Muscle layer of duodenum (tissue), 2 donors: ENCODE measurements around the gene ABHD18.
A peak's percentile ranks its signal among the peaks of the same experiment; 100 is the strongest.
"Not testable (repeated sequence)": the region's sequence is repeated elsewhere in the genome, so short reads cannot be mapped to it uniquely, and the experiment has no call there.

Experiments
- H3K27ac ChIP-seq: one replicate; pipeline ENCODE4 v1.7.0; 2013; ENCODE audit warnings: mild to moderate bottlenecking, low read length
- H3K27me3 ChIP-seq: one replicate; pipeline ENCODE4 v1.7.0; 2013; ENCODE audit warnings: low read depth, mild to moderate bottlenecking, control low read depth, low read length
- H3K36me3 ChIP-seq, 2 donors: one replicate each; pipeline ENCODE4 v1.7.0; 2013; ENCODE audit warnings: low read length in 2 of 2, control low read depth in 1 of 2, mild to moderate bottlenecking in 1 of 2; ENCODE audit not compliant: insufficient read depth in 2 of 2, control insufficient read depth in 1 of 2
- H3K4me1 ChIP-seq, 2 donors: one replicate each; pipeline ENCODE4 v1.7.0; 2013; ENCODE audit warnings: low read length in 2 of 2, mild to moderate bottlenecking in 2 of 2, control low read depth in 1 of 2, moderate library complexity in 1 of 2; ENCODE audit not compliant: insufficient read depth in 2 of 2, control insufficient read depth in 1 of 2
- H3K4me3 ChIP-seq, 2 donors: one replicate each; pipeline ENCODE4 v1.7.0; 2013; ENCODE audit warnings: low read length in 2 of 2, low read depth in 1 of 2, mild to moderate bottlenecking in 1 of 2
- H3K9me3 ChIP-seq, 2 donors: one replicate each; pipeline ENCODE4 v1.7.0; 2013; ENCODE audit warnings: low read length in 2 of 2, control low read depth in 1 of 2, mild to moderate bottlenecking in 1 of 2; ENCODE audit not compliant: control insufficient read depth in 1 of 2
- donor health status: healthy.

ABHD18 gene

DNA sequence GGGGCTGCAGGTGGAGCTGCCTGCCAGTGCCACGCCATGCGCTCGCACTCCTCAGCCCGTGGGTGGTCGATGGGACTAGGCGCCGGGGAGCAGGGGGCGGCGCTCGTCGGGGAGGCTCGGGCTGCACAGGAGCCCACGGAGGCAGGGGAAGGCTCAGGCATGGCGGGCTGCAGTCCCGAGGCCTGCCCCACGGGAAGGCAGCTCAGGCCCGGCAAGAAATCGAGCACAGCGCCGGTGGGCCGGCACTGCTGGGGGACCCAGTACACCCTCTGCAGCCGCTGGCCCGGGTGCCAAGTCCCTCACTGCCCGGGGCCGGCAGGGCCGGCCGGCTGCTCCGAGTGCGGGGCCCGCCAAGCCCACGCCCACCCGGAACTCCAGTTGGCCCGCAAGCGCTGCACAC, 82.3 kb downstream of the ABHD18 start:
- H3K4me3 ChIP-seq, H3K27me3 ChIP-seq, H3K36me3 ChIP-seq, H3K9me3 ChIP-seq, H3K27ac ChIP-seq, H3K4me1 ChIP-seq: not testable (repeated sequence)

DNA sequence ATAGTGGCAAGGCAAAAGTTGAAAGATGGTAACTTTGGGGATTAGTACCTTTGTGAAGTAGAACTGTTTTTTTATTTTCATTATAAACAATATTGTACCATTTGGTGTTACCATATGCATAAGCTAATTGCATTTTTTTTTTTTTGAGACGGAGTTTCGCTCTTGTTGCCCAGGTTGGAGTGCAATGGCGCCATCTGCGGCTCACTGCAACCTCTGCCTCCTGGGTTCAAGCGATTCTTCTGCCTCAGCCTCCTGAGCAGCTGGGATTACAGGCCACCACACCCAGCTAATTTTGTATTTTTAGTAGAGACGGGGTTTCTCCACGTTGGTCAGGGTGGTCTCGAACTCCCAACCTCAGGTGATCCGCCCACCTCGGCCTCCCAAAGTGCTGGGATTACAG, 86.0 kb downstream of the ABHD18 start:
- H3K27ac ChIP-seq, H3K36me3 ChIP-seq, H3K27me3 ChIP-seq, H3K9me3 ChIP-seq, H3K4me3 ChIP-seq, H3K4me1 ChIP-seq: not testable (repeated sequence)

DNA sequence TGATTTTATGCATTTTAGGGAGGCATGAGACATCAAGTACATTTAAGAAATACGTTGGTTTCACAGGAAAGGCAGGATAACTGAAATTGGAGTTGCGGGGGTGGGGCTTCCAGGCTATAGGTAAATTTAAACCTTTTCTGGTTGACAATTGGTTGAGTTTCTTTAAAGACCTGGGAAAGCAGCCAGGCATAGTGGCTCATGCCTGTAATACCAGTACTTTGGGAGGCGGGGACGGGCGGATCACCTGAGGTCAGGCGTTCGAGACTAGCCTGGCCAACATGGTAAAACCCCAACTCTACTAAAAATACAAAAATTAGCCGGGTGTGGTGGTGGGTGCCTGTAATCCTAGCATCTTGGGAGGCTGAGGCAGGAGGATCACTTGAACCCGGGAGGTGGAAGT, 89.7 kb downstream of the ABHD18 start:
- not testable (repeated sequence) for H3K9me3 ChIP-seq, H3K4me3 ChIP-seq, H3K36me3 ChIP-seq, H3K27me3 ChIP-seq, H3K27ac ChIP-seq, H3K4me1 ChIP-seq

DNA sequence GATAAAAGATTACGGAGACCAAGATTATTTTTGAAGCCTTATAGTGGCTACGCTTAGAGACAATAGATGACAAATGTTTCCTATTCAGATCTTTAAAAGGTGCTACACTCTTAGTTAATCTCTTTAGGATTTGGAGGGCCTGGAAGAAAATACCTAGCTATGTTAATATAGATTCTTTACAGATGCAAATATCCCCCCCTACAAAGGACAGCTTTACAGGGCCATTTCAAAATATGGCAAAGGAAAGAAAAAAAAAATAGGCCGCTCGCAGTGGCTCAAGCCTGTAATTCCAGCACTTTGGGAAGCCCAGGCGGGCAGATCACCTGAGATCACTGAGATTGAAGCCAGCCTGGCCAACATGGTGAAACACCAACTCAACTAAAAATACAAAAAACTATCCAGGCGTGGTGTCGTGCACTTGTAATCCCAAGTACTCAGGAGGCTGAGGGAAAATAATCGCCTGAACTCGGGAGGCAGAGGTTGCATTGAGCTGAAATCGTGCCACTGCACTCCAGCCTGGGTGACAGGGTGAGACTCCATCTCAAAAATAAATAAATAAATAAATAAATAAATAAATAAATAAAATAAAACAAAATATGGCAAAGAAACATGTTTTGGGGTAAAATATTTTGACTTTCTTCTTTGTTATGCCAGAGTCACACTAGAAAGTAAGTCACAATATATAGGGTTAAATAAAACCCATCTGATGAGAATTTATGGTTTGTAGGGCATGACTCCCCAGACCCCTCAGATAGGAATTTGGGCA, 90.4 kb downstream of the ABHD18 start:
- H3K9me3 ChIP-seq, H3K4me3 ChIP-seq, H3K4me1 ChIP-seq, H3K27me3 ChIP-seq, H3K27ac ChIP-seq, H3K36me3 ChIP-seq: not testable (repeated sequence)

DNA sequence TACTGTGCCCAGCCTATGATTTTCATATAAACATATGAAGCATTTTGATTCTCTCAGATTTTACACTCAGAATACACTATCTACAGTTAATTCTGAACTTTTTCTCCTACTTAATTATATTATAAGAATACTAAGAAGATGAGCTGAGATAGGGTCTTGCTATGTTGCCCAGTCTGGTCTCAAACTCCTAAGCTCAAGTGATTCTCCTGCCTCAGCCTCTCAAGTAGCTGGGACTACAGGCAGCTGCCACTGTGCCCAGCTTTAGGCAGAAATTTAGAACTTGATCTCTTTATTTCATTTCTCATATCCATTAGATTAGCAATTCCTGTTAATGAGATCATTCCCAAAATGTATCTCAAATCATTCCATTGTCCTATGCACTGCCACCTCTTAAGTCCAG, 91.2 kb downstream of the ABHD18 start:
- Histone ChIP-seq H3K27ac (no peak overlapping the region), H3K9me3 (no peaks in the 10 kb centered on the region), H3K36me3 (no peaks in the 10 kb centered on the region), H3K27me3 (no peaks in the 10 kb centered on the region), H3K4me3 (no peak overlapping the region), H3K4me1 (no peaks in the 10 kb centered on the region)

DNA sequence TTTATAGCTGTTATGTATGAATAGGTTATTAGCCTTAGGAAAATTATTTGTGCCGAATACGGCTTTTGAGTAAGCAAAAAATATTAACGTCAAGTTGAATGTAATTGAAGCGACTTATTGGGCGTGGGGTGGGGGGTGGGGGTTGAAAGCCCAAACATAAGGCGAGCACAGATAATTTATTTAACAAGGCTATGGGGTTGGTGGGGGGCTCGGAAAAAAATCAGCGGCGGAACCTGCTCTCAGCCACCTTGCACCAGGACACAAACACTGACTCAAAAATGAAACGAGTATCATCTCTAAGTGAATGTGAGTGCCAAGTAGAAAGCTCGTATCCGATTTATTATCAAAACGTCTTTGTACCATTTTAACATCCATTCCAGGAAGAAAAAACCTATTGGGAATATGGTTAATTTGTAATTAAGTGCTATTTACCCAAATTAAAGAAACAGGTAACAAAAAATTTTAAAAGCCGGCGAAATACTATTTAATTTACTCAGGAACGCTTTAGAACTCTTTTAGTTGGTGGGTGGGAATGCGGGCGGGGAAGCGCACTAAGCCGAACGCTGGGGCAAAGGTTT, 95.0 kb downstream of the ABHD18 start:
- Histone ChIP-seq H3K4me3 (peak overlapping the region; percentile 79 to 90), H3K36me3 (no peaks in the 10 kb centered on the region), H3K9me3 (no peaks in the 10 kb centered on the region), H3K27me3 (no peaks in the 10 kb centered on the region), H3K4me1 (peaks cover 0 to 7% of the 10 kb centered on the region in 2 donors), H3K27ac (peak overlapping the region; percentile 95)

DNA sequence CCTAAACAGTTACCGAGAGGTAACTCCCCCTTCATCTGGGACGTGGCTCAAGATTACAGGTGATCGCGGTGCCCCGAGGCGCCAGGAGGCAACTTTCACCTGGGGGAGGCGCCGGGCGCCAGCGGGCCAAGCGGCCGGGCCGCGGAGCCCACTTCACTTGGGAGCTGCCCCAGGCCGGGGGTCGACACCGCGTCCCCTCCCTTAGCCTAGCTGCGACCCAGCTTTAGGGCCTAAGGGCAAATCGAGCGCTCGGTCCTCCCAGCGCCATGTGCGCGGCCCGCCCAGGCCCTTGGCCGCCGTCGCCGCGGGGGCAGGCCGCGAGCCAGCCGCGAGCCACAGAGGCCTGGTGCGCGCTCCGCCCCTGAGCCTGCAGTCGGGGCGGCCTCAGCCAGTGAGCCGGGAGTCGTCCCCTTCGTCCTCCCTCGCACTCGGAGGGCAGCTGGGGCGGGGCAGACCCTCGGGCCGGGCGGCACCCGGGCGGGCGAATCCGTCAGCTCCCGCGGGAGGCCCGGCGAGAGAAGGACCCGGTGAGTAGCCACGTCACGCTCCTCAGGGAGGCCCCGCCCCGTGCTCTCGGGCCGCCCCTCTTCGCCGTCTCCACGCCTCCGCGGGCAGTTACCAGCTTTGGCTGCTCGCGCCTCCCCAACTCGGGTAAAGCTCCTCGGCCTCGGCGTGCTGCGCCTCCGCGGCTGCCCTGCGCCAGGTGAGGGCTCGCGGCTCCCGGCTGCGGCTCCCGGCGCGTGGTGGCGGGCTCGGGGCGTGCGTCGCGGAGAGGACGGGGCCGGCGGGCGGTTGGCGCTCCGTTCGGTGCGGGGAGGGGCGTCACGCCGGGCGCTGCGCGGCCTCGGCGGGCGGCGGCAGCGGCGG, 95.7 kb downstream of the ABHD18 start, which contains the start of gene LARP1B:
Gene LARP1B (plus strand): TSS at position 614 of the 867 bp plus-strand sequence. CDS start 13,640 bp downstream, outside the sequence.
- Histone ChIP-seq H3K36me3 (no peaks in the 10 kb centered on the region), H3K4me3 (peak within 1 kb of the TSS; percentile 79 to 90), H3K27me3 (no peaks in the 10 kb centered on the region), H3K9me3 (no peaks in the 10 kb centered on the region), H3K4me1 (peaks cover 0 to 7% of the 10 kb centered on the region in 2 donors), H3K27ac (peak within 1 kb of the TSS; percentile 95)

DNA sequence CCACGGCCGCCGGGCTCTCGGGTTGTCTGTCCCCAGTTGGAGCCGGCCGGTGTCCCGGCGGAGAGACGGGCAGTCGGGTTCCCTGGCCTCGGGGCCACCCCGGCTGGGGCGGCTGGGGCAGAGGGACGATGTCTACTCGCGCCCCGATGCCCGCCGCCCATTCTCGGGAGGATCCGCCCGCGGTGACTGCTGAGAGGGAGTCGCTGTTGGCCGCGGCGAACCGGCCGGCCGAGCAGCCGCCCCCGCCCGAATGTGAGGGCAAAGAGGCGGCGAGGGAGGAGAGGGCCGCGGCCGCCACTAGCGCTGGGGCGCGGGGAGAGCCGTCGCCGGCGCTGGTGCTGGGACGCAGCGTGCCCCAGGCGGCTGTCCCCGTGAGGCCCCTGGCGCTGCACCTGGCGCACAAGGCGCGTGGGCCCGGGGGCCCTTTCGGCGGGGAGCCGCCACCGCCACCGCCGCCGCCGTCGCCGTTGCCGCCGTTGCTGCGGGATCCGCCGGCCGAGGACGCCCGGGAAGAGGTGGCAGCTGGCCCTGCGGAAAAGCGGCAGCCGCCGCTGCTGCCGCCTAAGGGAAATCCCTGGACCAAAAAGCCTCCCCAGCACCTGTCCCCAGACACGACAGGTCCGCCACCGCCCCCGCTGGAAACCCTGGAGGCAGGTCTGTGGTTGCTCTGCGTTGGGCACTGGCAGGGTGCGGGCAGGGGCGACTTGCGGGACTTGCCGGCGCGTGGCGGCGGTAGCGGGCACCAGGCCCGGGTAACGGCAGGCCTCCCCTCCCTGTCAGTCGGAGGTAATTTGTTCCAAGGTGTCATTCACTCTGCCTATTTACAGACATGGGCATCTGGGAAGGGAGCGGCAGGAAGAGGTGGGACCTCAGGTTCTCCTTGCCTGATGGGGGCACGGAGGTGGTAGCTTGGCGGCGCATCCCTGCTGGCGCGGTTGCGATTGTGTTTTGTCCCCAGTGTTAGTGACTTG, 96.6 kb downstream of the ABHD18 start:
- Histone ChIP-seq H3K9me3 (no peaks in the 10 kb centered on the region), H3K36me3 (no peaks in the 10 kb centered on the region), H3K27me3 (no peaks in the 10 kb centered on the region), H3K27ac (peak overlapping the region; percentile 68), H3K4me1 (peaks cover 0 to 7% of the 10 kb centered on the region in 2 donors), H3K4me3 (peak overlapping the region; percentile 74 to 90)

DNA sequence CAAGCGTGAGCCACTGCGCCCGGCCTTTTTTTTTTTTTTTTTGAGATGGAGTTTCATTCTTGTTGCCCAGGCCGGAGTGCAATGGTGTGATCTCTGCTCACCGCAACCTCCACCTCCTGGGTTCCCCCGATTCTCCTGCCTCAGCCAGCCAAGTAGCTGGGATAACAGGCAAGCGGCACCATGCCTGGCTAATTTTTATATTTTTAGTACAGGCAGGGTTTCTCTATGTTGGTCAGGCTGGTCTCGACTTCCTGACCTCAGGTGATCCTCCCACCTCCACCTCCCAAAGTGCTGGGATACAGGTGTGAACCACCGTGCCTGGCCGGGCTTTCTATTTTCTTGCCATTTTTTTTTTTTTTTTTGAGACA, 101.2 kb downstream of the ABHD18 start:
- not testable (repeated sequence) for H3K4me1 ChIP-seq, H3K27me3 ChIP-seq, H3K36me3 ChIP-seq, H3K9me3 ChIP-seq, H3K4me3 ChIP-seq, H3K27ac ChIP-seq

DNA sequence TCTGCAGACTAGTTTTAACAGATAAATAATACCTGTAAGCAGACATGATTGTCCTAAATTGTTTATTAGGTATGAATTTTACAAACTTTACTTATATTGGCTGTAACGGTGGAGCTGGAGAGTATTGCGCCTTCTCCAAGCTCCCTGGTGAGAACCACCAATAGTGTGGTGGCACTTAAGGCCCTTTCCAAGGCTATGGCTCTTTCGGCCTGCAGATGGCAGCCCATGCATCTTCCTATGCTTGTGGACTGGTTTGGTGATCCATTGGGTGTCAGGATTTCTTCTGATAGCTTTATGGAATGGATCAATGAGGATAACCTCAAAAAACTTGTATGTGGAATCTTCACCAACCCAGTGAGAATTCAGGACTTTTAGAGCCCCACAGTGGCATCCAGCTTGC, 103.7 kb downstream of the ABHD18 start:
- H3K36me3 ChIP-seq, result no peaks in the 10 kb centered on the region
- no peaks in the 10 kb centered on the region for H3K9me3 ChIP-seq
- no peaks in the 10 kb centered on the region for H3K27me3 ChIP-seq
- no peaks in the 10 kb centered on the region for H3K4me1 ChIP-seq
- no peak overlapping the region for H3K27ac ChIP-seq
- no peak overlapping the region for H3K4me3 ChIP-seq
